HEK293T (cell line): ENCODE data around the gene SGTA.
A peak's percentile ranks its signal among the peaks of the same experiment; 100 is the strongest.

Experiments used
- FOXK2 ChIP-seq: fragments of 450-650 bp; IDR thresholded peaks from 2 replicates; pipeline ENCODE4 v1.6.1; 2016; ENCODE audit warnings: mild to moderate bottlenecking
- FOXM1 ChIP-seq: fragments of 450-650 bp; IDR thresholded peaks from 2 replicates; pipeline ENCODE4 v1.6.1; 2017; ENCODE audit warnings: mild to moderate bottlenecking, borderline replicate concordance
- TARDBP ChIP-seq: fragments of 450-650 bp; IDR thresholded peaks from 2 replicates; pipeline ENCODE4 v1.6.1; 2016
- ZNF384 ChIP-seq: fragments of 450-650 bp; IDR thresholded peaks from 2 replicates; pipeline ENCODE4 v1.6.1; 2016

- no peak for TF ChIP-seq FOXK2
- TF ChIP-seq FOXM1: peak; percentile 77; the same call in 1 of the 2 replicates
- TF ChIP-seq ZNF384: no peak
- peak; percentile 53; the same call in 1 of the 2 replicates for TF ChIP-seq TARDBP
These were observed 43.3 kb downstream of the SGTA start, which contains the start of gene SLC39A3 for GRCh38 chr19:2739602-2740313.
